Fibroblast of the aortic adventitia (primary cell): ENCODE measurements around the gene SNAPC2. TPM values are rescaled to one million over a fixed set of nuclear protein-coding genes. Genes with fewer than 3 reads are reported as not detected.

Experiments
- DNase-seq: peaks from one replicate; pipeline ENCODE4 v3.0.0-alpha.2; 2010; ENCODE audit warnings: low read depth
- H3K4me3 ChIP-seq: 2 replicates; pipeline ENCODE4 v1.5.1; 2011; ENCODE audit warnings: low read depth, mild to moderate bottlenecking, control low read depth, low read length, moderate library complexity
- CTCF ChIP-seq: IDR thresholded peaks from 2 replicates; pipeline ENCODE4 v1.5.1; 2011; ENCODE audit warnings: mild to moderate bottlenecking, low read length, control low read depth, inconsistent platforms; ENCODE audit not compliant: insufficient read depth
- total RNA-seq: library from RNA; depleted of rRNA; stranded (reverse); fragments of >200 nt; gene quantifications from 2 replicates; pipeline ENCODE4 v1.2.3, GENCODE V29; 2012; ENCODE audit warnings: low replicate concordance

SNAPC2 gene
- total RNA-seq, 1 donor: 27.8 TPM

GRCh38 chr19:7920519-7921301 is 572 bp downstream of the SNAPC2 start:
- no peak for TF ChIP-seq CTCF
- peak overlapping the region; percentile 82 for H3K4me3 ChIP-seq
- peak; percentile 97 for DNase-seq

GRCh38 chr19:7921302-7921966 is 1.3 kb downstream of the SNAPC2 start:
- no peak for DNase-seq
- H3K4me3 ChIP-seq: peak overlapping the region; percentile 81
- no peak for TF ChIP-seq CTCF

DNA sequence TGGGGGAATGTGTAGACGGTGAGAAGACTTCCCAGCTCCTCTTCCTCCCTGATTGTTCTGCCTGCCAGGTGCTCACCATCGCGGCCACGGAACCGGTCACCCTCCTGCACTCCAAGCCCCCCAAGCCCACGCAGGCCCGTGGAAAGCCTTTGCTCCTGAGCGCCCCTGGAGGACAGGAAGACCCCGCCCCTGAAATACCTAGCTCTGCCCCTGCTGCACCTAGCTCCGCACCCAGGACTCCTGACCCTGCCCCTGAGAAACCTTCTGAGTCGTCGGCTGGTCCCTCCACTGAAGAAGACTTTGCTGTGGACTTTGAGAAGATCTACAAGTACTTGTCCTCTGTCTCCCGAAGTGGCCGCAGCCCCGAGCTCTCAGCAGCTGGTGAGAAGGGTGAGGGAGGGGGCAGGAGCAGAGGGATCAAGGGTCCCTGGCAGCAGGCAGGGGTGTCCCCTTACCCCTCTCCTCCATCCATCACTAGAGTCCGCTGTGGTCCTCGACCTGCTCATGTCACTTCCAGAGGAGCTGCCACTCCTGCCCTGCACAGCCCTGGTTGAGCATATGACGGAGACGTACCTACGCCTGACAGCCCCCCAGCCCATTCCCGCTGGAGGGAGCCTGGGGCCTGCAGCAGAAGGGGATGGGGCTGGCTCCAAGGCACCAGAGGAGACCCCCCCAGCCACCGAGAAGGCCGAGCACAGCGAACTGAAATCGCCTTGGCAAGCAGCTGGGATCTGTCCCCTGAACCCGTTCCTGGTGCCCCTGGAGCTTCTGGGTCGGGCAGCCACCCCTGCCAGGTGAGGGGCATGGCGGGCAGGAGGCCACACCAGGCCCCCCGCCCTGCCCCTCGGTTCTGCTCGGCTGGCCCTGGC is 2.1 kb downstream of the SNAPC2 start:
- DNase-seq: no peak
- H3K4me3 ChIP-seq: peak overlapping the region; percentile 81
- TF ChIP-seq CTCF: no peak

DNA sequence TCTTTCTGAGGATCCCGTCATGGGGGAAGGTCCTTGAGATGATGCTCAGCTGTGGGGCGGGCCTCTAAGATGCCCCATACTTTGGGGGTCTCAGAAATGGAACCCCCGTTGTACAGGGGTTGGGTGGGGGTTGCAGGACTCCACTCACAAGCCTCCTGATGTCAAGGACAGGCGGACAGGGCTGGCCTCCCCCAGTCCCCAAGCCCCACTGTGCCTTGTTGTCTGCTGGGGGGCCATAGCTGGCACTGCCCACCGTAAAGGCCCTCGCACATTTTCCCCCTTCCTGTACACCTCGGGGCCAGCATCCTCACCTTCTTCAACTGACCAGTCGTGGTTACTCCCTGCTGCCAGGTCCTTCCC is 2.7 kb downstream of the SNAPC2 start:
- DNase-seq: no peak
- TF ChIP-seq CTCF: no peak
- no peak overlapping the region for H3K4me3 ChIP-seq

DNA sequence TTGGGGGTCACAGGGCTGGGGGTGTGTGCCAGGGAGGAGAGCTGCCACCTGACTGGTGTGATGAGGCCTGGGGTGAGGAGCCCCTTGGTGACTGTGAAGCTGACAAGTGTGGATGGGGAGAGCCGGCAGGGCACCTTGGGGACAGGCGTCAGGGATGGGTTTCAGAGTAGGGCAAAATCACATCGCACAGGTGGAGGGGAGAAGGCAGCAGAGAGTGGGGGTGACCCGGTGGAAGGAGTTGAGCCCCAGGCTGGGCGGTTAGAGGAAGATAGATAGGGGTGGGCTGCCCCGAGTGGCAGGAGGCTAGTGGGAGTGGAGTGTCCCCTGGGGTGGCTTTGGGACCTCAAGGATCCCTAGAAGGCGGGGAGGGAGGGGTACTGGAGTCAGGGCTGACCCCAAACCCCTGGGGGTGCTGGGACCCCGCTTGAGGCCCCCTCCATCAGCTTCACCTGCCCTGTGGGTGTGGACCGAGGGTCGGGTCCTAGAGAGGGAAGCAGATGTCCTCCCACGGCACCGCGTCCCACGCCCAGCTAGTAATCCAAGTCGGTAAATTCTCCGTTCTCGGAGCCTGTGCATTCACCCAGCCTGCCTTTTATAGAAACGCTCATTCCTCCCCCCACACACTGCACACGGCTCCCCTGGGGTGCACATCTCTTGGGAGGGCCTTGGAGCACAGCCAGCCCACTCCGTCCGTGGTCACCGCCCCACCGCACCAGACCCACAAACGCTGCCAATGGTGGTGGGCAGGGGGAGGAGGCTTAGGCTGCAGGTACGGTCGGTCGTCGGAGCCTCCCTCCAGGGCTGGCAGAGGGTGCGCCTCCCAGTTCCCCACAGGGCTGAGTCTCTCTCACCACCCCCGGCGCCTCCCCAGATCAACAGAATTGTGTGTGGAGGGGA is 3.4 kb downstream of the SNAPC2 start:
- TF ChIP-seq CTCF: no peak
- DNase-seq: no peak
- no peak overlapping the region for H3K4me3 ChIP-seq

- no peak for DNase-seq
- TF ChIP-seq CTCF: no peak
- H3K4me3 ChIP-seq: no peak overlapping the region
Measured at GRCh38 chr19:7924241-7924640, 4.1 kb downstream of the SNAPC2 start.
